H1 (cell line): ENCODE results near the gene ETV2.

Experiments
- CTCF ChIP-seq, 3 experiments: IDR thresholded peaks; 1 replicate in 2 of 3; 2 replicates in 1 of 3; pipeline versions ENCODE4 v1.5.1 to v1.6.1; 2011; ENCODE audit warnings: low read length in 3 of 3, mild to moderate bottlenecking in 3 of 3, inconsistent platforms in 2 of 3, low read depth in 1 of 3, moderate library complexity in 1 of 3; ENCODE audit not compliant: insufficient read depth in 1 of 3; ENCODE audit errors: control extremely low read depth in 1 of 3
- EZH2 ChIP-seq: fragments of 200-600 bp; sonication (generic); IDR thresholded peaks from 2 replicates; pipeline ENCODE4 v1.7.1; 2012; ENCODE audit warnings: low read depth, mild to moderate bottlenecking, moderate library complexity, low read length, inconsistent platforms; ENCODE audit not compliant: severe bottlenecking
- TCF12 ChIP-seq: IDR thresholded peaks from 2 replicates; pipeline ENCODE4 v1.6.1; 2011; ENCODE audit warnings: low read depth, mild to moderate bottlenecking, low read length

GRCh38 chr19:35644987-35645679 is 3.6 kb downstream of the ETV2 start:
- TF ChIP-seq EZH2 (no peak), TCF12 (no peak), CTCF (IDR thresholded peaks at IDR 0.05; ENCODE audit: control extremely low read depth in 1 of 3, insufficient read depth in 1 of 3, low read depth in 1 of 3, low read length in 3 of 3) (no peak)
